Measurements from ENCODE around the gene SH3PXD2A. TPM values are rescaled to one million over a fixed set of nuclear protein-coding genes. Genes with fewer than 3 reads are reported as not detected.
"Not testable (repeated sequence)": the region's sequence is repeated elsewhere in the genome, so short reads cannot be mapped to it uniquely, and the experiment has no call there.

The SH3PXD2A gene
- total RNA-seq, 2 experiments from 2014 or later, result 8.6 TPM

DNA sequence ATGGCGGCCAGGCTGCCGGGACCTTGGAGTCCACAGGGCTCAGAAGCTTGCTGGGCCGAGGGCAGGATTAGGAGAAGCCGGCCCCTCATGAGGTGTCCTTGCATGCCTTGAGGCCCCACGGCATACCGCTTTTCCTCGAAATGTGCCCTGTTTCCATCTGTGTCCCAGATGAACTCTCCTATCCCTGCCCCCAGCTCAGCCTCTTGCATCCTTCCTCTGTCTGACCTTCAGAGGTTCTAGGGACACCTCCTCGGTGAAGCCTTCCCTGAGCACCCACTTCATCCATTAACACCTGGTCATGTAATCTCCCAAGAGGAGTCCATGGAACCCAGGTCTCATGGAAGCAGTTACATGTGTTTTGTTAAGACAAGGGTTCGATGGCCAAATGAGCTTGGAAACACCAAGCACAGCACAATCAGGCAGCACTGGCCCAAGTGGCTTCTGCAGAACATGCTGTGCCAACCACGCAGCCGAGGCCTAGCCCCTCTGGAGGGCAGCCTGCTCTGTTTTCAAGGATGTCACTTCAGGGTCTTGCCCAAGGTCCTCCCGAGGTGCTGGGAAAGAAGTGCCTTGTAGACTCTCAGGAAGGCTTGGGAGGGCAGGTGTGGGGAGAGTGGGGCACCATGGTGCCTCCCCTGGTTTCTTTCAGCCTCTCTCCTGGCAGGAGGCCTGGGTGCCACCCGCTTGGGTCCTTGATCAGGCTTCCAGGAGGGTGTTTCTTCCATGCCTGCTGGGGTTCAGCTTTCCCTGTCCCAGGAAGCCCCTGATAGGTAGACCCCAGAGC lies 237.6 kb downstream of the SH3PXD2A start:
- POLR2A ChIA-PET, result no interaction called here
- CTCF ChIA-PET, result interaction anchor here (0.7 kb wide), 1 partner anchor 69 kb away, joined by 3 read pairs; no protein-coding TSS in a partner anchor

- ChIA-PET POLR2A (no interaction called here), CTCF (interaction anchor here (1.2 kb wide), 1 partner anchor 52 kb away, joined by 4 read pairs; no protein-coding TSS in a partner anchor)
Measured at GRCh38 chr10:103616705-103617601, 238.4 kb downstream of the SH3PXD2A start.

GRCh38 chr10:103614306-103615158 lies 240.8 kb downstream of the SH3PXD2A start:
- POLR2A ChIA-PET, result no interaction called here
- CTCF ChIA-PET, result interaction anchor here (1.0 kb wide), 1 partner anchor 46 kb away, joined by 3 read pairs; no protein-coding TSS in a partner anchor

DNA sequence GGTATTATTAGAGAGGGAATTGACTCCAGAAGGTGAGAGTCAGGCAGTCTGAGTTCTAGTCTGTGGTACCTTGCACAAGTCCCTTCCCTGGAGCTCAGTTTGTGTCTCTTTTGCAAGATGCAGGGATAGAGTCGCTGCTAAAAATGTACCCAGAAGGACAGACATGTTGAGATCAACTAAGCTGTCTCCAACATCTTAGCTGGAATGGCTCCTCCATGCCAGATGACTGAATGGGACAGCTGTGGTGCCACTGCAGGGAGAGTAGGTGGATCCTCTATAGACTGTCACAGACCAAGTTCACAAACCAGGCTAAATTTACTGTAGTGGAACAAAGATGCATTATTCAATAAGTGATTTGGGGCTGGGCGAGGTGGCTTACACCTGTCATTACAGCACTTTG lies 241.8 kb downstream of the SH3PXD2A start:
- ChIA-PET CTCF (no interaction called here), POLR2A (no interaction called here)

GRCh38 chr10:103612462-103613365 lies 242.7 kb downstream of the SH3PXD2A start:
- CTCF ChIA-PET, result interaction anchor here (0.9 to 1.5 kb wide), 2 partner anchors 19 to 74 kb away, joined by 3 read pairs; no protein-coding TSS in a partner anchor
- POLR2A ChIA-PET, result no interaction called here

- ChIA-PET CTCF (no interaction called here), POLR2A (no interaction called here)
Measured at GRCh38 chr10:103610921-103611511, 244.4 kb downstream of the SH3PXD2A start.

DNA sequence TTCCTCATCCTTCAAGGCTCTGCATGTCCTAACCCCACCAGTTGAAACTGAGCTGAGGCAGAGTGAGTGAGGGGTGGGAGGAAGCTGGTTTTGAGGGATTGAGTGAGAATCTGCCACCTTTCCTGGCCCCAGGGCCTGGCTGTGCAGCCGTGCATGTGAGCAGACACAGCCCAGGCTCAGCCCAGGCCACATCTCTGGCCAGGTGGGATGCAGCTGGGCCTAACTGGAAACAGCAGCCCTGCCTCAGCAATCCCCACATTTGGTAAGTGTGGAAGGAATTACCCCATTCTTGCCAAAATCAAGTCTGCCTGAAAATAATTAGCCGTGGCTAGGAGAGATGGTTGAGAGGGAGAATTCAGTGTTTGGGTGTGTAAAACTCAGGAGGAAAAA lies 245.3 kb downstream of the SH3PXD2A start:
- POLR2A ChIA-PET, result no interaction called here
- CTCF ChIA-PET, result no interaction called here

GRCh38 chr10:103609231-103610082 lies 245.9 kb downstream of the SH3PXD2A start:
- ChIA-PET CTCF (no interaction called here), POLR2A (no interaction called here)

DNA sequence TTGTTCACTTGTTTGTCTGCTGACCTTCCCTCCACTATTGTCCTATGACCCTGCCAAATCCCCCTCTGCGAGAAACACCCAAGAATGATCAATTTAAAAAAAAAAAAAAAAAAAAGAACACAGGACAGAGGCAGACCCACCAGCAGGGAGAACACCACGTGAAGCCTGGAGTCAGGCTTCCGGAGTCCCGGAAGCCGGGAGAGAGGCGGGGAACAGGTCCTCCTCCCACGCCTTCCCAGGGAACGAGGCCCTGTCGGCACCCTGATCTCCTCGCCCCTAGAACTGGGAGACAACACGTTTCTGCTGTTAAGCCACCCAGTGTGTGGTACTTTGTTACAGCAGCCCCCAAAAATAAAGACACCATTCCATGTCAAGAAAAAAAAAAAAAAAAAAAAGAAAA lies 247.3 kb downstream of the SH3PXD2A start:
- POLR2A ChIA-PET, CTCF ChIA-PET: not testable (repeated sequence)

GRCh38 chr10:103607051-103607450 lies 248.3 kb downstream of the SH3PXD2A start:
- CTCF ChIA-PET, POLR2A ChIA-PET: not testable (repeated sequence)

DNA sequence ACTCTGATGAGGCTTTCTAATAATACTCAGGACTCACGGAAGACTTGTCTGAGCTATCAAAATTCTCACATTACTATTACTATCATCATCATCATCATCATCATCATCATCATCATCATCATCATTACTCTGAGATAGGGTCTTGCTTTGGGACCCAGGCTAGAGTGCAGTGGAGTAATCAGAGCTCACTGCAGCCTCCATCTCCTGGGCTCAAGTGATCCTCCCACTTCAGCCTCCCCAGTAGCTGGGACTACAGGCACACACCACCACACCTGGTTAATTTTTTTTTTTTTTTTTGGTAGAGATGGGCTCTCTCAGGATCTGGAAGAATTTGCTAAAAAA lies 249.3 kb downstream of the SH3PXD2A start:
- CTCF ChIA-PET, result interaction anchor here (0.6 to 2.2 kb wide), 8 partner anchors 13 to 425 kb away, joined by 3 to 22 read pairs (median 4); no protein-coding TSS in a partner anchor
- POLR2A ChIA-PET, result not testable (repeated sequence)

DNA sequence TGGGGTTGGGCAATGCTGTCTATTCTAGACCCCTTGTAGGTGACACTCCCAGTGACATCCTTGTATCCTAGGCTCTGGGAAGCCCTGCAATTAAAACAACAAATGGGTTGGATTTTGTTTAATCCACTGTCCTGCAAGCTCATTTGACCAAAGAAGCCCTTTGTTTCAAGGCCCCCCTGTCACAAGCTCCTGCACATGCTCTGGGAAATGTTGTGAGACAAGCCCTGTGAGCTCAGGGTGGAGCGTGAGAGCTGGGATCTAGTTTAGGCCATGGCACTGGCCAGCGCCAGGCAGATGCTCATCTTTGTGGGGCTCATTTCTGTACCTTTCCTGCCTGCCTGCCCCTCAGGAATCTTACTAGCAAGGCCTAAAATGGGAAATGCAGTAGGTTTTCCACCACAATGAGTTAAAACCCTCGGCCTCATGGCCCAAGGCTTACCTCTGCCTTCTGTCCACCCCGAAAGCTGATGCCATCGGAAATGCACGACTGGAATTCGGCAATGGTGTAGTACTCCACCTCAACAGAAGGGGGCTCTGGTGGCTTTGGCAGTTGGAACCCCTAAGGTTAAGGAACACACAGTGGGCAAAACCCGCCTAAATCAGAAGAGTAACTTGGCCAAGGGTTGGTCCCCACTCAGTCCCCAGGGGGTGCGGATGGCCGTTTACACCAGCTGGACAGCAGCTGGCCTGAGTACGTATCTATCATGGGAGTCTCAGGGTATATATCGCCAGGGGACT lies 249.8 kb downstream of the SH3PXD2A start:
- POLR2A ChIA-PET, result no interaction called here
- CTCF ChIA-PET, result interaction anchor here (0.6 to 2.2 kb wide), 7 partner anchors 12 to 424 kb away, joined by 3 to 22 read pairs (median 5); no protein-coding TSS in a partner anchor

DNA sequence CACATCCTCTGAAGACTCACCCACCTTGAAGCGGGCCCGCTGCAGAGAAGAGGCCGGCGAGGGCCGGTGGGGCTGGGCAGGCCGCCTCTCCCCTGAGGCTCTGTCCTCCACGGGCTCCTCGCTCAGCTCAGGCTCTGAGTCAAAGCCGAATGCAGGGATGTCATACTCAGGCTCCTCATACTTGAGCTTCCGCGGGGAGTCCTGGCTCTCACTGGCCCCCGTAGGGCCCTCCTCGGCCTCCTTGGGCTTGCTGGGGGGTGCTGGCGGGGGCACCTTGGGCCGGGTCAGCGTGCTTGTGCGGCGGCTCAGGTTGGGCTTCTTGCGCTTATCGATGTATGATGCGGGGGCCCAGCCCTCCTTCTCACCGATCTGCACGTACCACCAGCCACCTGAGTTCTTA lies 252.0 kb downstream of the SH3PXD2A start:
- POLR2A ChIA-PET, result no interaction called here
- CTCF ChIA-PET, result no interaction called here

DNA sequence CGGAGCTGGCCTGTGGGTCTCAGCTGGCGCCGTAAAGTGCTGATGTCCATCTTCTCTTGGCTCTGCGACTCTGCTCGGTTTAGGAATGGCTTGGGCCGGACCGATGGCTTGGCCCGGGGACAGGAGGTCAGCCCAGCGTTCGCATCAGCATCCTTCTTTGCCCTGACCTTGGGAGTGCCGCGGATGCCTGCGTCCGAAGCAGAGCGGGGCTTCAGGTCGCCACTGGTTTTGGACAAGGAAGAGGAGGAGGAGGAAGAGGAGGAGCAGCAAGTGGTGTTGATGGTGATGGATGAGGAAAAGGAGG lies 252.6 kb downstream of the SH3PXD2A start:
- POLR2A ChIA-PET, result no interaction called here
- CTCF ChIA-PET, result no interaction called here

- POLR2A ChIA-PET, result no interaction called here
- CTCF ChIA-PET, result no interaction called here
Measured at GRCh38 chr10:103602028-103602851, 253.1 kb downstream of the SH3PXD2A start.

DNA sequence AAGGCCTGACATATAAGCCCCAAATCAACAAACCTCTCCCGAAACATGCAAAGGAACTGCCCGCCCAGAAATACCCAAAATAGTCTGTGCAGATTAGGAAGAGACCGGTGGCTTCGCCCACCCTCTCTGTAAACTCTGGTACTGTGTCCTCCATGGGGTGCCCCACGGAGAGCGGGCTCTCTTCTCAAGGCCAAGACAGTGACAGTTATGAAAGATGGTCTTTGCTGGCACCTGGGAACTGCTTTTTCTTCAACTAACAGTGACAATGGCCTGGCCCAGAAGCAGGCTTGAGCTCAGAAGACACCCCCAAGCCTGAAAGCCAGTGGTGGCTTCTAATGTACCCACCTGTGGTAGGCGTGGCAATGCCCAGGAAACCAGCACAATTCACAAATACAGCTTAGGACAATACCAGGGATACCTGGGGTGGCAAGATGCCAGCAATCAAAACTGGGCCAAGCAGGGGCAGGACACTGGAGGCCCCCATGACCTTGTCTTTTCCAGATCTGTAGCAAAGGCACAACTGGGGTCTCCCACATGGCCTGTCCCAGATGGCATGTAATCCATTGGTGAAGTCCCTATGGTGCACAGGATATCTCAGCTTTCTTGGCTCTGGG lies 254.3 kb downstream of the SH3PXD2A start:
- ChIA-PET POLR2A (no interaction called here), CTCF (interaction anchor here (1.1 kb wide), 1 partner anchor 85 kb away, joined by 5 read pairs; no protein-coding TSS in a partner anchor)
